Right lobe of liver (tissue), 6 donors: ENCODE measurements around the gene HSP90AA1. TPM values are rescaled to one million over a fixed set of nuclear protein-coding genes. Genes with fewer than 3 reads are reported as not detected.
A peak's percentile ranks its signal among the peaks of the same experiment; 100 is the strongest.

Experiments used
- ATAC-seq, 4 donors: fragments of 200-7000 bp; cut with Tn5 transposase; one replicate each; pipeline ENCODE4 v1.9.1; 2020; ENCODE audit warnings: mild to moderate bottlenecking in 4 of 4, moderate library complexity in 4 of 4
- DNase-seq, 3 donors: peaks; one replicate each; pipeline ENCODE4 v3.0.0-alpha.2; 2020
- H3K27ac ChIP-seq, 3 donors: fragments of 200-600 bp; one replicate each; pipeline ENCODE4 v1.8.0; 2022
- H3K27me3 ChIP-seq, 2 donors: fragments of 200-600 bp; one replicate each; pipeline ENCODE4 v1.8.0; 2022
- H3K36me3 ChIP-seq, 4 donors: fragments of 200-600 bp; sonication (generic) in 1 of 4; one replicate each; pipeline versions ENCODE4 v1.5.1 to v1.8.0; 2017 to 2022; ENCODE audit warnings: control low read depth in 1 of 4
- H3K4me1 ChIP-seq, 4 donors: fragments of 200-600 bp; sonication (generic) in 1 of 4; one replicate each; pipeline versions ENCODE4 v1.5.1 to v1.8.0; 2017 to 2022; ENCODE audit warnings: control low read depth in 1 of 4
- H3K4me3 ChIP-seq, 3 donors: fragments of 200-600 bp; one replicate each; pipeline ENCODE4 v1.8.0; 2022
- H3K9me3 ChIP-seq, 4 donors: fragments of 200-600 bp; sonication (generic) in 1 of 4; one replicate each; pipeline versions ENCODE4 v1.5.1 to v1.8.0; 2017 to 2022; ENCODE audit warnings: control low read depth in 1 of 4
- POLR2A ChIP-seq: fragments of 450-650 bp; IDR thresholded peaks from one replicate; pipeline ENCODE4 v1.6.1; 2017; ENCODE audit warnings: antibody characterized with exemption, mild to moderate bottlenecking
- WGBS: methylation state at CpG from one replicate; pipeline ENCODE4 v1.1.6; 2018; ENCODE audit warnings: low coverage, low lambda C conversion rate; ENCODE audit not compliant: insufficient coverage; ENCODE audit errors: missing lambda C conversion rate; 5-methylcytosine and 5-hydroxymethylcytosine counted together
- intact Hi-C, 2 donors: fragments of 100-400 bp; cut with DNase I; formaldehyde crosslinking; loops; one replicate each; pipeline versions ENCODE4 v1.11.2 to v1.14.1; 2022
- total RNA-seq, 6 experiments: library from RNA; depleted of rRNA in 2 of 6; stranded (reverse); fragments of >200 nt in 2 of 6; fragmentation: NEBNext Ultra II Directional in 3 of 6; extraction: Animal tissue kit (Norgen Biotek cat#: 25700) in 3 of 6; gene quantifications; one replicate each; pipeline versions ENCODE4 v1.1.0 to v1.2.4, GENCODE V29; 2016 to 2023
- TF ChIP-seq, protein P1 (sequence below), 4 donors: fragments of 200-600 bp in 3 of 4; fragments of 450-650 bp in 1 of 4; IDR thresholded peaks; one replicate each; pipeline versions ENCODE4 v1.5.1 to v1.8.0; 2016 to 2022; ENCODE audit warnings: antibody characterized with exemption in 4 of 4, mild to moderate bottlenecking in 2 of 4
- donor health status: DM: no; HTN: yes; CAD: no.
- donor health status: DM: no; HTN: no; CAD: no.
- donor health status: DM: no; HTN: no; CAD: no.
- donor health status: DM: no; HTN: yes; CAD: no.
- donor health status: DM: no; HTN: yes; CAD: no.

The HSP90AA1 gene
- total RNA-seq, 6 experiments from 2014 or later = 118 to 672 (median 325) TPM

DNA sequence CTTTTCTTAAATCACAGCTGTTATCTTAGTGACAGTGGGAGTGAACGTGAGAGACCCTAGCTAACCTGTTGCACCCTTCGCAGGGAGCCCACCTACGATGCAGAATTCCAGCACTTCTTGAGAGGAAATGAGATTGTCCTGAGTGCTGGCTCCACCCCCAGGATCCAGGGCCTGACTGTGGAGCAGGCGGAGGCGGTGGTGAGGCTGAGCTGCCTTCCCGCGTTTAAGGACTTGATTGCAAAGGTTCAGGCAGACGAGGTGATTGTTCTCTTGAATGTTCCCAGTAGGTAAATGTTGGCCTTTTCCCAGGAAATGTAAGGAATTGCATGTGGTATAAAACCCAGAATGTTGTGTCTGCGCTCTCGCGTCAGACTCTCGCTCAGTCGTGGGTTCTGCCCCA lies 46.7 kb downstream of the HSP90AA1 start:
- Histone ChIP-seq H3K4me1 (no peaks in the 10 kb centered on the region), H3K9me3 (no peaks in the 10 kb centered on the region), H3K36me3 (peaks cover 27 to 99% (median 59%) of the 10 kb centered on the region in 4 donors), H3K4me3 (no peak overlapping the region), H3K27me3 (no peaks in the 10 kb centered on the region), H3K27ac (no peak overlapping the region)
- no peak for DNase-seq
- 93% methylated on average over 8 of the region's 13 CpGs for WGBS
- TF ChIP-seq, protein P1, sequence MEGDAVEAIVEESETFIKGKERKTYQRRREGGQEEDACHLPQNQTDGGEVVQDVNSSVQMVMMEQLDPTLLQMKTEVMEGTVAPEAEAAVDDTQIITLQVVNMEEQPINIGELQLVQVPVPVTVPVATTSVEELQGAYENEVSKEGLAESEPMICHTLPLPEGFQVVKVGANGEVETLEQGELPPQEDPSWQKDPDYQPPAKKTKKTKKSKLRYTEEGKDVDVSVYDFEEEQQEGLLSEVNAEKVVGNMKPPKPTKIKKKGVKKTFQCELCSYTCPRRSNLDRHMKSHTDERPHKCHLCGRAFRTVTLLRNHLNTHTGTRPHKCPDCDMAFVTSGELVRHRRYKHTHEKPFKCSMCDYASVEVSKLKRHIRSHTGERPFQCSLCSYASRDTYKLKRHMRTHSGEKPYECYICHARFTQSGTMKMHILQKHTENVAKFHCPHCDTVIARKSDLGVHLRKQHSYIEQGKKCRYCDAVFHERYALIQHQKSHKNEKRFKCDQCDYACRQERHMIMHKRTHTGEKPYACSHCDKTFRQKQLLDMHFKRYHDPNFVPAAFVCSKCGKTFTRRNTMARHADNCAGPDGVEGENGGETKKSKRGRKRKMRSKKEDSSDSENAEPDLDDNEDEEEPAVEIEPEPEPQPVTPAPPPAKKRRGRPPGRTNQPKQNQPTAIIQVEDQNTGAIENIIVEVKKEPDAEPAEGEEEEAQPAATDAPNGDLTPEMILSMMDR (IDR thresholded peaks at IDR 0.05) = no peak
- TF ChIP-seq POLR2A = no peak
- intact Hi-C loops = no loop called here
- no peak for ATAC-seq

DNA sequence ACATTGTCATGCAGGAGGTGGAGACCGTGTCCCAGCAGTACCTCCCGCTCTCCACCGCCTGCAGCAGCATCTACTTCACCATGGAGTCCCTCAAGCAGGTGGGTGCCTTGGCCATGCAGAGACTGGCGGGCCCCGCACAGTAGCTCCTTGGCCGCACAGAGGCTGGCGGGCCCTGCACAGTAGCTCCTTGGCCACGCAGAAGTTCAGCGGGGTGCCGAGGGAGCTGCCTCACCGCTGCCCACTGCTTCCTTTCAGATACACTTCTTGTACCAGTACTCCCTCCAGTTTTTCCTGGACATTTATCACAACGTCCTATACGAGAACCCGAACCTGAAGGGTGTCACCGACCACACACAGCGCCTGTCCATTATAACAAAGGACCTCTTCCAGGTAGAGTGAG lies 47.7 kb downstream of the HSP90AA1 start:
- DNase-seq (no peak), ATAC-seq (peak in 1 of 4 donors; percentile 12)
- intact Hi-C loops = no loop called here
- no peaks in the 10 kb centered on the region for H3K27me3 ChIP-seq
- no peak overlapping the region for H3K4me3 ChIP-seq
- peaks cover 27 to 99% (median 57%) of the 10 kb centered on the region in 4 donors for H3K36me3 ChIP-seq
- TF ChIP-seq, protein P1 (IDR thresholded peaks at IDR 0.05) = no peak
- no peak for TF ChIP-seq POLR2A
- H3K4me1 ChIP-seq = no peaks in the 10 kb centered on the region
- 100% methylated on average over 1 of the region's 16 CpGs for WGBS
- no peaks in the 10 kb centered on the region for H3K9me3 ChIP-seq
- no peak overlapping the region for H3K27ac ChIP-seq

DNA sequence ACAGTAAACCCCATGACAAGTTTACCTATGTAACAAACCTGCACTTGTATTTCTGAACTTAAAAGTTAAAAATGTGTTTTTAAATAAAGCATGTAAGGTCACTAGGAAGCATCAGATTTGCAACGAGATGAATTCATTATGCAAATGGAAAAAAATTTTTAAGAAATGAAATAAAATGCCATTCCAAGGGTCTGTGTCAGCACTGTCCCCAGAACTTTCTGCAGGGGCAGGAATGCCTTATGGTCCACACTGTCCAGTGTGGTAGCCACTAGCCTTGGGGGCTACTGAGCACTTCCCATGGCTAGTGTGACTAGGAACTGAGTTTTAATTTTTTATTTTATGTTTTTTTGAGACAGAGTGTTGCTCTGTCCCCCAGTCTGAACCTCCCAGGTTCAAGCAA lies 49.2 kb downstream of the HSP90AA1 start:
- Histone ChIP-seq H3K9me3 (no peaks in the 10 kb centered on the region), H3K36me3 (peaks cover 36 to 99% (median 60%) of the 10 kb centered on the region in 4 donors), H3K27ac (no peak overlapping the region), H3K27me3 (no peaks in the 10 kb centered on the region), H3K4me3 (no peak overlapping the region), H3K4me1 (no peaks in the 10 kb centered on the region)
- ATAC-seq (no peak), DNase-seq (no peak)
- 50% methylated on average over 1 of the region's 1 CpG for WGBS
- TF ChIP-seq, protein P1 (IDR thresholded peaks at IDR 0.05) = no peak
- intact Hi-C loops = no loop called here

DNA sequence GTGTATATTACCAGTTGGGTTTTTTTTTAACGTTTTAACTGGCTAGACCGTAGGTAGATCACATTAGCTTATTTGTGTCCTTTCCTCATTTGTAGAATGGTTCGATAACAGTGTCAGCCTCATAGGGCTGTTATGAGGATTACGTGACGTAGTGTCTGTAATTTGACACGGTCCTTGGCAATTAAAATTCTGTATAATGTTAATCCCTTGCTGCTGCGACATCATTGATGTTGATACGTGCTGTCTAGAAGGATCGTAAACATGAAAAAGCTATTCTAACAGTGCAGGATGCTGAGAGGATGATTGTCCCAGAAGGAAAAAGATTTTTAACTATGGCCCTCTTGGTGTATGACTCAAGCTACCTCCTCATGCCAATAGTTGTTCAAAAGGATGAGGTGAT lies 50.9 kb downstream of the HSP90AA1 start:
- Histone ChIP-seq H3K36me3 (peaks cover 25 to 99% (median 55%) of the 10 kb centered on the region in 4 donors), H3K4me1 (no peaks in the 10 kb centered on the region), H3K9me3 (no peaks in the 10 kb centered on the region), H3K27ac (no peak overlapping the region), H3K27me3 (no peaks in the 10 kb centered on the region), H3K4me3 (no peak overlapping the region)
- no peak for ATAC-seq
- no peak for DNase-seq
- 94% methylated on average over 9 of the region's 9 CpGs for WGBS
- TF ChIP-seq, protein P1 (IDR thresholded peaks at IDR 0.05) = no peak
- no peak for TF ChIP-seq POLR2A
- intact Hi-C loops = no loop called here

DNA sequence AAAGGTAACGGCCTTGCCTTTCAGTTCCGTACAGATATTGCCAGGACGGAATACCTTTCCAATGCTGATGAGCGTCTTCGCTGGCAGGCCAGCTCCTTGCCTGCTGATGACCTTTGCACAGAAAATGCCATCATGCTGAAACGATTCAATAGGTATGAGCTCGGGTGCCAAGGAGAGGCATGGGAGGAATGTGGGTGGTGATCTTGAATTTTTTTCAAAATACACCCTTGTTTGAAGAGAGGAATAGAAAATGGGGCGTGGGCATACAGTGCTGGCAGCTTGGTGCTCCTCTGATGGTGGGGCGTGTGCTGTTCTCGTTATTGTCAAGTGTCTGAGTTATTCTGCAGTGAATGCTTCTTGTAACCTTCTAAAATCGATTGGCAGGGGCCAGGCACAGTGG lies 52.5 kb downstream of the HSP90AA1 start:
- Histone ChIP-seq H3K27ac (no peak overlapping the region), H3K36me3 (peaks cover 10 to 99% (median 56%) of the 10 kb centered on the region in 4 donors), H3K9me3 (no peaks in the 10 kb centered on the region), H3K27me3 (no peaks in the 10 kb centered on the region), H3K4me3 (no peak overlapping the region), H3K4me1 (no peaks in the 10 kb centered on the region)
- DNase-seq (no peak), ATAC-seq (no peak)
- WGBS = 80% methylated on average over 10 of the region's 11 CpGs
- TF ChIP-seq, protein P1 (IDR thresholded peaks at IDR 0.05) = no peak
- TF ChIP-seq POLR2A = no peak
- intact Hi-C loops = no loop called here
